WERI-Rb-1 (cell line): ENCODE results near the gene PIK3R2.
A peak's percentile ranks its signal among the peaks of the same experiment; 100 is the strongest.

Experiments used
- DNase-seq: peaks from one replicate; pipeline ENCODE4 v3.0.0-alpha.2; 2020
- H3K27ac ChIP-seq: fragments of 250-450 bp; sonication (Bioruptor Pico); 2 replicates; pipeline ENCODE4 v1.5.1; 2020; ENCODE audit warnings: mild to moderate bottlenecking, moderate library complexity
- H3K27me3 ChIP-seq: fragments of 250-450 bp; sonication (Bioruptor Pico); 2 replicates; pipeline ENCODE4 v1.5.1; 2021; ENCODE audit warnings: mild to moderate bottlenecking, low read depth, moderate library complexity; ENCODE audit not compliant: insufficient read depth, severe bottlenecking
- H3K36me3 ChIP-seq: fragments of 250-450 bp; sonication (Bioruptor Pico); 2 replicates; pipeline ENCODE4 v1.5.1; 2020; ENCODE audit warnings: mild to moderate bottlenecking, moderate library complexity
- H3K4me3 ChIP-seq: 2 replicates; pipeline ENCODE4 v1.5.1; 2011; ENCODE audit warnings: low read depth, mild to moderate bottlenecking, control low read depth, low read length
- H3K9me3 ChIP-seq: fragments of 250-450 bp; sonication (Bioruptor Pico); 2 replicates; pipeline ENCODE4 v1.5.1; 2021; ENCODE audit warnings: mild to moderate bottlenecking, moderate library complexity; ENCODE audit not compliant: severe bottlenecking
- CTCF ChIP-seq: IDR thresholded peaks from 2 replicates; pipeline ENCODE4 v1.5.1; 2011; ENCODE audit warnings: low read depth, mild to moderate bottlenecking, control low read depth, inconsistent platforms, low read length

PIK3R2 gene

GRCh38 chr19:18109733-18110608 lies 43.0 kb upstream of the PIK3R2 start:
- peak overlapping the region; percentile 65 for H3K4me3 ChIP-seq
- DNase-seq, result peak; percentile 63
- no peaks in the 10 kb centered on the region for H3K27me3 ChIP-seq
- H3K9me3 ChIP-seq, result no peaks in the 10 kb centered on the region
- H3K27ac ChIP-seq, result peak overlapping the region; percentile 32
- H3K36me3 ChIP-seq, result peaks cover 3% of the 10 kb centered on the region; the same call in 1 of the 2 replicates
- no peak for TF ChIP-seq CTCF

- H3K4me3 ChIP-seq, result peak overlapping the region; percentile 65
- H3K9me3 ChIP-seq, result no peaks in the 10 kb centered on the region
- H3K27ac ChIP-seq, result no peak overlapping the region
- H3K27me3 ChIP-seq, result no peaks in the 10 kb centered on the region
- peaks cover 3% of the 10 kb centered on the region; the same call in 1 of the 2 replicates for H3K36me3 ChIP-seq
- peak; percentile 53 for DNase-seq
- no peak for TF ChIP-seq CTCF
Measured at GRCh38 chr19:18110609-18111232, 42.2 kb upstream of the PIK3R2 start.

DNA sequence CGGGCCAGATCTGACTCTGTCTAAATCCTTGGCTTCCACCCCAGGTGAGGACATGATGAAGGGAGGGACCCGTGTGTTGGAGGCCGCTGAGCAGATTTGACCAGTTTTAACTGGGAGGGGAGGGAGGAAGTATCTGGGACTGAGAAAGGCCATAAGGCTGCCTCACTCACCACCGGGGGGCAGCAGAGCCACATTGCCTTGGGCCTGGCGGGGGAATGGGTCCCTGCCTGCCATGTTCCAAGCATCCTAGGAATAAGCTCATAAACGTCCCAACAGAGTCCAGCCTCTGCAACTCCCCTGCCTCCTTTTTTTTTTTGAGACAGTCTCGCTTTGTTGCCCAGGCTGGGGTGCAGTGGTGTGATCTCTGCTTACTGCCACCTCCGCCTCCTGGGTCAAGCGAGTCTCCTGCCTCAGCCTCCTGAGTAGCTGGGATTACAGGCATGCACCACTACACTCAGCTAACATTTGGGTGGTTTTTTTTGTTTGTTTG lies 39.9 kb upstream of the PIK3R2 start:
- peak; percentile 90 for DNase-seq
- Histone ChIP-seq H3K9me3 (no peaks in the 10 kb centered on the region), H3K27ac (no peak overlapping the region), H3K36me3 (peaks cover 3% of the 10 kb centered on the region; the same call in 1 of the 2 replicates), H3K27me3 (no peaks in the 10 kb centered on the region), H3K4me3 (no peak overlapping the region)
- peak; percentile 97 for TF ChIP-seq CTCF

DNA sequence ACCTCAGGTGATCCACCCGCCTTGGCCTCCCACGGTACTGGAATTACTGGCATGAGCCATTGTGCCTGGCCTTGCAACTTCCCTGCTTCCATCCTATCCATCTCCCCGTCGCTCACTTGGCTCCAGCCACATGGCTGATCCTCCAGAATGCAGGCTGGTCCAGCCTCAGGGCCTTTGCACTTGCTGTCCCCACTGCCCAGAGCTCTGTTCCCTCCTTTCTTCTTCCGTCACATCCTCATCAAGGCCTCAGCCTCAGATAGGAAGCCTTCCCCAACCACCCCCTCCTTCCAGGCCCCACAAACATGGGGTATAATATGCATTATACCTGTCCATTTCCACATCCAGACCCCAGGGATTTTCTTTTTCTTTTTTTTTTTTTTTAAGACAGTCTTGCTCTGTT lies 39.1 kb upstream of the PIK3R2 start:
- Histone ChIP-seq H3K4me3 (no peak overlapping the region), H3K9me3 (no peaks in the 10 kb centered on the region), H3K27me3 (no peaks in the 10 kb centered on the region), H3K36me3 (peaks cover 3% of the 10 kb centered on the region; the same call in 1 of the 2 replicates), H3K27ac (no peak overlapping the region)
- no peak for TF ChIP-seq CTCF
- no peak for DNase-seq

- peaks cover 3% of the 10 kb centered on the region; the same call in 1 of the 2 replicates for H3K36me3 ChIP-seq
- H3K27ac ChIP-seq, result no peak overlapping the region
Measured at GRCh38 chr19:18114483-18114882, 38.5 kb upstream of the PIK3R2 start.

More at GRCh38 chr19:18114483-18114882, 38.5 kb upstream of the PIK3R2 start:
- H3K4me3 ChIP-seq, result no peak overlapping the region
- H3K9me3 ChIP-seq, result no peaks in the 10 kb centered on the region
- H3K27me3 ChIP-seq, result no peaks in the 10 kb centered on the region
- TF ChIP-seq CTCF, result no peak
- no peak for DNase-seq
